DOHH2 (cell line): ENCODE results near the gene LRCH1.

Source experiments
- EZH2phosphoT487 ChIP-seq: fragments of 200-600 bp; sonication (generic); IDR thresholded peaks from 2 replicates; pipeline ENCODE4 v1.6.1; 2017; ENCODE audit warnings: borderline replicate concordance, mild to moderate bottlenecking, antibody characterized with exemption, low read length, moderate library complexity, mixed read lengths
- TF ChIP-seq, protein P1 (sequence below): fragments of 200-600 bp; sonication (generic); IDR thresholded peaks from one replicate; pipeline ENCODE4 v1.5.1; 2014; ENCODE audit warnings: antibody characterized with exemption, mild to moderate bottlenecking, low read depth, low read length; ENCODE audit not compliant: poor library complexity, severe bottlenecking

DNA sequence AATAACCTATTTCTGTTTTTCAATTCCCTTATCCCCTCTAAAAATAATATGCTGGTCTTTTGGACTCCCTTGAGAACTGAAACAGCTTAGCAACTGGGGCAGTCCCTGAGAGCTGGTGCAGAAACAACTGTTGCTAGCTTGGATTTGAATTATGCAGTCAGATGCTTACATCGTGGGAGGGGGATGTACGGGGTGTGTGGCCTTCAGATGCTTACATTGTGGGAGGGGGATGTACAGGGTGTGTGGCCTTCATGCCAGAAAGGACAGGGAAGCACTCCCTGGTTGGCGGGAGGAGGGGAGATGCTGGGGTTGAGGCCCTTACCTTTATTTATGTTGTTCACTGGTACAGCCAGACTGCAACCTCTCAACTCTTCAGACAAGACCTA, 25.6 kb downstream of the LRCH1 start:
- TF ChIP-seq, protein P1, sequence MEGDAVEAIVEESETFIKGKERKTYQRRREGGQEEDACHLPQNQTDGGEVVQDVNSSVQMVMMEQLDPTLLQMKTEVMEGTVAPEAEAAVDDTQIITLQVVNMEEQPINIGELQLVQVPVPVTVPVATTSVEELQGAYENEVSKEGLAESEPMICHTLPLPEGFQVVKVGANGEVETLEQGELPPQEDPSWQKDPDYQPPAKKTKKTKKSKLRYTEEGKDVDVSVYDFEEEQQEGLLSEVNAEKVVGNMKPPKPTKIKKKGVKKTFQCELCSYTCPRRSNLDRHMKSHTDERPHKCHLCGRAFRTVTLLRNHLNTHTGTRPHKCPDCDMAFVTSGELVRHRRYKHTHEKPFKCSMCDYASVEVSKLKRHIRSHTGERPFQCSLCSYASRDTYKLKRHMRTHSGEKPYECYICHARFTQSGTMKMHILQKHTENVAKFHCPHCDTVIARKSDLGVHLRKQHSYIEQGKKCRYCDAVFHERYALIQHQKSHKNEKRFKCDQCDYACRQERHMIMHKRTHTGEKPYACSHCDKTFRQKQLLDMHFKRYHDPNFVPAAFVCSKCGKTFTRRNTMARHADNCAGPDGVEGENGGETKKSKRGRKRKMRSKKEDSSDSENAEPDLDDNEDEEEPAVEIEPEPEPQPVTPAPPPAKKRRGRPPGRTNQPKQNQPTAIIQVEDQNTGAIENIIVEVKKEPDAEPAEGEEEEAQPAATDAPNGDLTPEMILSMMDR, result no peak
- TF ChIP-seq EZH2phosphoT487, result no peak
